Adrenal gland (tissue), 5 donors: Measurements from ENCODE around the gene MIPOL1.
A peak's percentile ranks its signal among the peaks of the same experiment; 100 is the strongest.

Experiments
- POLR2A ChIP-seq, 2 donors: fragments of 450-650 bp; IDR thresholded peaks; one replicate each; pipeline ENCODE4 v1.6.1; 2017; ENCODE audit warnings: antibody characterized with exemption in 2 of 2, mild to moderate bottlenecking in 2 of 2, moderate library complexity in 1 of 2
- TF ChIP-seq, protein P1 (sequence below), 6 experiments: fragments of 450-650 bp in 4 of 6; fragments of 200-600 bp in 2 of 6; sonication (generic) in 1 of 6; IDR thresholded peaks; 1 replicate in 5 of 6; 2 replicates in 1 of 6; pipeline versions ENCODE4 v1.5.1 to v1.8.0; 2016 to 2021; ENCODE audit warnings: antibody characterized with exemption in 6 of 6, mild to moderate bottlenecking in 2 of 6, moderate library complexity in 1 of 6
- donor health status: DM: no; HTN: no; CAD: no.

DNA sequence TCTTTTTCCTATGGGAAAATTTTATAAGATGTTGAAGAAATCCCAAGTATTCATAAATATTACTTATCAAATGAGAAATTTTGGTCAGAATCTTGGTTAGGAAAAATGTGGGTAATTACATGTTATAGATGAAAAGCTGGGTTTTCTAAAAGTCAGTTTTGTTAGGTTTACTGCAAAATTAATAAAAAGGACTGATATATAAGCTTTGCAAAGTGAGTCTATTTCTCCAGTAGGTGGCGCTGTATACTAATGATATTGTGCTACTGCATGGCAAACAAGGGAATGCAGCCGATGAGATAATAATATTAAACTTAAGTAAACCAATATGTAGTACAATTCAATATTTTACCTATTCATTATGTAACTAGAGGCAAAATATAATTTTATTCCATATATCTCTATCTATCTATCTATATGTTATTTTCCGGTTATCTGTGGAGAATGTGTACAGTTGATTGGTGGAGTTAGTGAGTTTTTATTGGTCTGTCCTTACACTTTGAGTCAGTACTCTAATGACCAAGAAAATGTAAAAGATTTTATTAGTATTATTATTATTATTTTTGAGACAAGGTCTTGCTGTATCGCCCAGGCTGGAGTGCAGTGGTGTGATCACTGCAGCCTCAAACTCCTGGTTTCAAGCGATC is 32.9 kb downstream of the MIPOL1 start:
- no peak for TF ChIP-seq POLR2A (IDR thresholded peaks at IDR 0.05)
- TF ChIP-seq, protein P1, sequence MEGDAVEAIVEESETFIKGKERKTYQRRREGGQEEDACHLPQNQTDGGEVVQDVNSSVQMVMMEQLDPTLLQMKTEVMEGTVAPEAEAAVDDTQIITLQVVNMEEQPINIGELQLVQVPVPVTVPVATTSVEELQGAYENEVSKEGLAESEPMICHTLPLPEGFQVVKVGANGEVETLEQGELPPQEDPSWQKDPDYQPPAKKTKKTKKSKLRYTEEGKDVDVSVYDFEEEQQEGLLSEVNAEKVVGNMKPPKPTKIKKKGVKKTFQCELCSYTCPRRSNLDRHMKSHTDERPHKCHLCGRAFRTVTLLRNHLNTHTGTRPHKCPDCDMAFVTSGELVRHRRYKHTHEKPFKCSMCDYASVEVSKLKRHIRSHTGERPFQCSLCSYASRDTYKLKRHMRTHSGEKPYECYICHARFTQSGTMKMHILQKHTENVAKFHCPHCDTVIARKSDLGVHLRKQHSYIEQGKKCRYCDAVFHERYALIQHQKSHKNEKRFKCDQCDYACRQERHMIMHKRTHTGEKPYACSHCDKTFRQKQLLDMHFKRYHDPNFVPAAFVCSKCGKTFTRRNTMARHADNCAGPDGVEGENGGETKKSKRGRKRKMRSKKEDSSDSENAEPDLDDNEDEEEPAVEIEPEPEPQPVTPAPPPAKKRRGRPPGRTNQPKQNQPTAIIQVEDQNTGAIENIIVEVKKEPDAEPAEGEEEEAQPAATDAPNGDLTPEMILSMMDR (IDR thresholded peaks at IDR 0.05), result peak; percentile 47 to 88 (median 62)
